HG02678 (cell line): ENCODE results near the gene CD40LG.

Experiments
- ATAC-seq: cut with Tn5 transposase; IDR thresholded peaks from one replicate; pipeline ENCODE4 v1.9.1; 2021; ENCODE audit warnings: mild to moderate bottlenecking, moderate library complexity; ENCODE audit not compliant: unreplicated experiment

Gene CD40LG

GRCh38 chrX:136647677-136648360, at the start of gene CD40LG:
TSS of gene CD40LG (plus strand) at chrX:136648158. CDS start at chrX:136648249, 91 bp downstream.
- no peak for ATAC-seq

DNA sequence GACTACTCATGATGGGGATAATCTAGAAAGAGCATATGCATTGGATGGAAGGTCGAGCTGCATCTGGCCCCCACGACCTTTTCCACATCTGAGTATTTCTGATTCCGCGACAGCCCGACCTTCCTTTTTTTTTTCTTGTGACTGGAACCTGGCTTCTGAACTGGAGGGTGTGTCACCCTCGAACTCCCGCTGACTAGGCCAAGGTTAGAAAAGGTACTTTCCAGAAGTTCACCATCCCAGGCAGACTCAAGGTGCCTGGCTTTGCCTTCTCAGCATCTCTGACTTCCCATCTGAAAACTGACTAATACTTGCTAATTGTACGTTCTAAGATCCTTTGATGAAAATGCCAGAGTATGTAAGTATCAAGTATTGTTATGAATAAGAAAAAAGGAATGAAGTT, 49.3 kb upstream of the CD40LG start:
- no peak for ATAC-seq

- no peak for ATAC-seq
These were observed 47.9 kb upstream of the CD40LG start for GRCh38 chrX:136600059-136600458.

GRCh38 chrX:136607236-136607635, 40.7 kb upstream of the CD40LG start:
- no peak for ATAC-seq

DNA sequence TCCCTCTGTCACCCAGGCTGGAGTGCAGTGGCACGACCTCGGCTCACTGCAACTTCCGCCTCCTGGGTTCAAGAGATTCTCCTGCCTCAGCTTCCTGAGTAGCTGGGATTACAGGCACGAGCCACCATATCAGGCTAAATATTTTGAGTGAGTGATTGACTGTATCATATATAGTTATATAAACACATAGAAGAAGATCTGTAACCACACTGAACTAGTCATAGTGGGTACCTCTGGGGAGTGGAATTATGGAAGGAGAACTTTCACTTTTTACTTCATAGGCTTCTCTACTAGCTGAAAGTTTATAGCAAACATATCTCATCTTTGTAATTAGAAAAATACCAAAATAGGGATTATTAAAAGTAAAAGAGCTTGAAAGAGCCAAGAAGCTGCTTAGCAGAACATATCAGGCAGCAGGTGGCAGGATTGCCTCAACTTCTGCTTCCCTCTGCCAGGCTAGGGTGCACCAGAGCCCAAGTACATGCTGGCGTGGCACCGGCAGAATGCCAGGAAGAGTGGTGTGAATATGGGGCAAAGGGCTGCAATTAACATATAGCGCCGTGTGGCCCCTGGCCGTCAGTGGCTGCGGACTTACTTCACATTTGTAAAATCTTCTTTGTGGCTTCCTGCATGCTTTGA, 39.5 kb upstream of the CD40LG start:
- ATAC-seq, result no peak

DNA sequence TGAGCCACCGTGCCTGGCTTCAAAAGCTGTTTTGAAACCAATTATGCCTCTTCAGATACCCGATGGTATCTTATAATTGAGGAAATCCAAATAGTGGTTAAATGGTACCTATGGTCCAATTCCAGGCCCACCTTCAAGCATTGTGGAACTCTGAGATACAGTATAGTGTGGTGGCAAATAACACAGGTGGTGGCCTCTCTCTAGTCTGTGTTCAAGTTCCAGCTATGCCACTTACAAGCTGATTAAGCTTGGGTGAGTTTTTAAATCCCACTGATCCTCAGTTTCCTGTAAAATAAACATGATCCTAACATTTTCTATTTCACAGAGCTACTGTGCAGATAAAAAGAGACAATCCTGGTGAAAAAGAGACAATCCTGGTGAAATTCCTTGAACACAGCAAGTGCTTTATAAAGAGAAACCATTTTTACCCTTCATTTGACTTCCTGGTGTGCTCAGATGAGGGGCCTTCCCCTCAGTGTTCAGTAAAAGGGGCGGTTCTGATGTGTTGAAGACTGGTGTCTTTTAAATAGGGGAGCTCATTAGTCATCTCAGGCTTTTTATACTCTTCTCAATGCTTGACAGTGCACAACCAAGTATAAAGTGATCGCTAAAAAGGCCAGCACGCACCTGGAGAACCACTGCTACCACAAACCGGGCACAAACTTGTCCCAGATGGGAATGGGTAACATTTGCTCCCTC, 30.8 kb upstream of the CD40LG start:
- peak; percentile 92 for ATAC-seq

GRCh38 chrX:136619899-136620505, 28.0 kb upstream of the CD40LG start:
- ATAC-seq, result no peak

- ATAC-seq, result no peak
These were observed 27.2 kb upstream of the CD40LG start for GRCh38 chrX:136620780-136621179.

DNA sequence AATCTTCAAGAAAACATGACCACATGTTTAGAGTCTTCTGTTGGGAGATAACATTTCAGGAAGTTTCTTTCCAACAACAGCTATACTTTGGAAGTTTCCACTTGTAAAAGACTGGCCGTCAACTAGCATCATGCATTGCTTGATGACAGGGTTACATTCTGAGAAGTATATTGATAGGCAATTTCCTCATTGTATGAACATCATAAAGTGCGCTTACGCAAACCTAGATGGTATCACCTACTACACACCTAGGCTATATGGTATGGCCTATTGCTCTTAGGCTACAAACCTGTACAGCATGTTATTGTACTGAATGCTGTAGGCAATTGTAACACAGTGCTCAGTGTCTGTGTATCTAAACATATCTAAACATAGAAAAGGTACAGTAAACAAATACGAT, 25.4 kb upstream of the CD40LG start:
- ATAC-seq, result no peak

- no peak for ATAC-seq
These were observed 24.6 kb upstream of the CD40LG start for GRCh38 chrX:136623396-136623795.

- ATAC-seq, result no peak
These were observed 22.7 kb upstream of the CD40LG start for GRCh38 chrX:136625246-136625645.

- ATAC-seq, result peak; percentile 61
These were observed 21.7 kb upstream of the CD40LG start for GRCh38 chrX:136626237-136626636.

GRCh38 chrX:136626891-136627290, 21.1 kb upstream of the CD40LG start:
- no peak for ATAC-seq

GRCh38 chrX:136627409-136627808, 20.5 kb upstream of the CD40LG start:
- no peak for ATAC-seq

DNA sequence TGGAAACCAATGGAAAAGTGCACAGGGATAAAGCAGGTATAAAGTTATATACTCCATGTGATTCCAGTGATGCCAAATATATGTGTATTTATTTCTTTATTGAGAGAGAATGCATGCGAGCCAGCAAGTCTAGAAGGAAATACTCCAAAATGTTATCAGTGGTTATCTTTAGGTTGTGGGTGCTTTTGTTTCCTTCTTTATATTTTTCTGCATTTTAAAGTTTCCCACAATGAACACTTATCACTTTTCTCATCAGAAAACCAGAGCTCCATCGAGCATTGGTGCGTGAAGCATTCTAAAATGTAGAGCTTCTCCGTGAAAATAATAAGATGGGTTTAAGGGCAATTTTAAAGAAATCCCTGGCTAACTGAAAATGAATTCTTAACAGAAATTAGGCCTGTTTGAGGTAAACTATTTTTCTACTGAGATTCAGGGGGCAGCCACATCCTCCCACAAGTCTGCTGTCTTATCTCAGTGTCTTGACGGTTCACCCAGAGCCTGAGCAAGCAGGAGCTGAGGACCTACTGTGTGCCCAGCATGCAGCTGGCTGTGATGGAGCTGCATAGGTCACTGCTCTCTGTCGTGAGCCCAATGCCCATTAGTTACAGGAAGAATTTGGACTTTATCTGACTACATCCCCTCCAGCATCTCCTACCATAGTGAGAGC, 18.7 kb upstream of the CD40LG start:
- no peak for ATAC-seq

DNA sequence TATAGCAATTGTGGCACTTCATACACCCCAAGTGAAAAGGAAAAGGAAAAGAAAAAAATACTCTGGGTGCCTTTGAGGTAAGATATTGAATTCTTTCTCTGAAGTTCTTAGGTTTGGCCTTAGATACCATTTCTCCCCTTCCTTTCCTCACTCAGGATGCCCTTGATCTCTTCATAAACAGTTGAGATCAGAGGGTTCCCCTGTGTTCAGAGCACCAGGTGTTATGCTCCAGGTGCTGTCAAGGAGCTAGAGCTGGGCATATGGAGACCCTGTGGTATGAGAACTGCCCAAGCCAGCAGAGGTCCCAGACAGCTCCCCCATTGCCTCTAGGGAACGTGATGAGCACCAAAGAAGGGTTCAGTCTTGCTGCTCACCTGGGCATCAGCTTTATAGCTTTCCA, 17.1 kb upstream of the CD40LG start:
- no peak for ATAC-seq

GRCh38 chrX:136635235-136635634, 12.7 kb upstream of the CD40LG start:
- peak; percentile 61 for ATAC-seq

GRCh38 chrX:136636121-136636520, 11.8 kb upstream of the CD40LG start:
- no peak for ATAC-seq

GRCh38 chrX:136639506-136640176, 8.3 kb upstream of the CD40LG start:
- no peak for ATAC-seq

DNA sequence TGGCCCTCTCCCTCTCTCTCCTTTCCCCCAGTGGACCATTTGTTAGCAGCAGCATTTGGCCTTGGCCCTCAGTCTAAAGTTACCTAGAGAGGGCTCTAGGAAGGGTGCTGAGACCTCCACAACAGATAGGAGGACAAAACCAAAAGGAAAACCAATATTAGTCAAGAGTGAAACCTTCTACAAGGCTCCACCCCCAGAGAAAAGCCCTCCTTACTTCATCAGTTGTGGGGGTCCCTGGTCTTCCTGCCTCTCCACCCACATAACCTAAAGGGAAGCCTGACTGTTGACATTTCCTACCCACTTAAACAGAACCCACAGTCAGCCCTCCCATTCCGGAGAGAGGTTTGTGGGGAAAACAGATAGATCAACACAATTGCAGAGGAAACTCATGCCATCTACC, 4.7 kb upstream of the CD40LG start:
- no peak for ATAC-seq
